ENCODE data around the gene BANP.

- no peak for TF ChIP-seq EZH2 (IDR thresholded peaks at IDR 0.05; ENCODE audit: insufficient read depth, poor library complexity, severe bottlenecking)
- TF ChIP-seq EZH2phosphoT487 (IDR thresholded peaks at IDR 0.05; ENCODE audit: insufficient read depth, low read depth) = no peak
Measured at GRCh38 chr16:88059701-88060386, 108.6 kb downstream of the BANP start.

Measured in GM23248 (cell line).